ENCODE measurements around the gene MYOCD. TPM values are rescaled to one million over a fixed set of nuclear protein-coding genes. Genes with fewer than 3 reads are reported as not detected.
A peak's percentile ranks its signal among the peaks of the same experiment; 100 is the strongest.

MYOCD gene
- total and polyA plus RNA-seq, 4 donors: 0.05 to 0.59 (median 0.23) TPM

DNA sequence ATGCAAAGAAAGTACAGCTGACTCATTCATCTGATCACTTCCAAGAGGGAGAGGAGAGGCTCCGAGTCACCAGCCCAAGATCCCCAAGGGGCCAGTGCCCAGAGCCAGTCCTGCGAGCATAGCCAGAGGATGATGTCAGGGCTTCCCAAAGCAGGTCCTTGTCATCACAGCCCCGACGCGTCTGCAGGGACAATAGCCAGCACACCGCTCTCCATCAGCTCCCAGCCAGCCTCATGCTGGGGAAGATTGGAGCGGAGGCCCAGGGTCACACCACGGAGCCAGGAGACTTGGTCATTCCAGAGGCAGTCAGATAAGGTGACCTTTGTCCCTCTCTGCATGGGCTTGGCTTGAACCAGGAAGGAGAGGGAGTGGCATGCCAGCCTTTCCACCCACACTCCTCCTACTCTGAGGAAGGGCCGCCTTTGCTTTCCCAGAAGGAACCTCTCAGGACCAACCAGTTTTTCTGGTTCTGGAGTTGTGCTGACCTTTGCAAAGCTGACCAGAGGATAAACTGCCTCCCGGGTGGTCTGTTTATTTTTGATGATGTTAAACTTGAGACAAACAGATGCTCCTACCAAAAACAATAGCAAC, 65.3 kb downstream of the MYOCD start:
- H3K9ac ChIP-seq (ENCODE audit: low read depth in 1 of 2, low read length in 2 of 2): no peak overlapping the region
- H3K27ac ChIP-seq (ENCODE audit: low read depth in 1 of 2, low read length in 2 of 2): no peak overlapping the region
- peaks cover 0 to 2% (median 0%) of the 10 kb centered on the region in 4 donors for H3K27me3 ChIP-seq (ENCODE audit: control insufficient read depth in 4 of 4, insufficient read depth in 4 of 4, low read length in 3 of 4)
- TF ChIP-seq SP1 (IDR thresholded peaks at IDR 0.05) (peak; percentile 46), NR2F2 (IDR thresholded peaks at IDR 0.05) (peak; percentile 50)
- TF ChIP-seq, protein P1, sequence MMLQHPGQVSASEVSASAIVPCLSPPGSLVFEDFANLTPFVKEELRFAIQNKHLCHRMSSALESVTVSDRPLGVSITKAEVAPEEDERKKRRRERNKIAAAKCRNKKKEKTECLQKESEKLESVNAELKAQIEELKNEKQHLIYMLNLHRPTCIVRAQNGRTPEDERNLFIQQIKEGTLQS (IDR thresholded peaks at IDR 0.05): no peak
- DNase-seq (ENCODE audit: low spot score): no peak
- no peak overlapping the region for H3K4me3 ChIP-seq (ENCODE audit: low read depth in 1 of 3, low read length in 3 of 3)
- H3K36me3 ChIP-seq (ENCODE audit: control insufficient read depth in 4 of 4, insufficient read depth in 3 of 4, low read depth in 1 of 4, low read length in 3 of 4): no peaks in the 10 kb centered on the region
- 19% methylated on average over 10 of the region's 10 CpGs for WGBS
- no peaks in the 10 kb centered on the region for H3K9me3 ChIP-seq (ENCODE audit: control insufficient read depth in 4 of 4, low read length in 3 of 4)
- H3K4me1 ChIP-seq (ENCODE audit: control insufficient read depth in 4 of 4, insufficient read depth in 4 of 4, low read length in 3 of 4): no peaks in the 10 kb centered on the region

DNA sequence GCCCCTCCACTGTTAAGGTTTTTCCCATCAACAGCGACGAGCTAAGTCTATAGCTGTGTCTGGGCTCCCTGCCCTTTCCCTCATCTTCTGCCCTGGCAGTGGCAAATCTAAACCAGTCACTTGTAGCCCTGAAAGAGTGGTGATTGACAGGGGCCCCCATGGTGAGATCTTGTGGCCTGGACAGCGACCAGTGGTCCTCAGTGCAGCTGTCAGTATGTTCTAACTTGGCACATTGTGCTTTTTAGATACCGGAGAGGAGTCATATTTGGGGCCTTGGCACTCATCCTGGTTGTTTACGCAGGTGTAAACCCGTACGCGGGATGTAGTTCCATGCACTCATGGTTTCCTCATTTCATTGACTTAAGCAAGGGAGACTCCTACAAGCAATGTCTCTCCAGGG, 66.1 kb downstream of the MYOCD start:
- TF ChIP-seq, protein P2, sequence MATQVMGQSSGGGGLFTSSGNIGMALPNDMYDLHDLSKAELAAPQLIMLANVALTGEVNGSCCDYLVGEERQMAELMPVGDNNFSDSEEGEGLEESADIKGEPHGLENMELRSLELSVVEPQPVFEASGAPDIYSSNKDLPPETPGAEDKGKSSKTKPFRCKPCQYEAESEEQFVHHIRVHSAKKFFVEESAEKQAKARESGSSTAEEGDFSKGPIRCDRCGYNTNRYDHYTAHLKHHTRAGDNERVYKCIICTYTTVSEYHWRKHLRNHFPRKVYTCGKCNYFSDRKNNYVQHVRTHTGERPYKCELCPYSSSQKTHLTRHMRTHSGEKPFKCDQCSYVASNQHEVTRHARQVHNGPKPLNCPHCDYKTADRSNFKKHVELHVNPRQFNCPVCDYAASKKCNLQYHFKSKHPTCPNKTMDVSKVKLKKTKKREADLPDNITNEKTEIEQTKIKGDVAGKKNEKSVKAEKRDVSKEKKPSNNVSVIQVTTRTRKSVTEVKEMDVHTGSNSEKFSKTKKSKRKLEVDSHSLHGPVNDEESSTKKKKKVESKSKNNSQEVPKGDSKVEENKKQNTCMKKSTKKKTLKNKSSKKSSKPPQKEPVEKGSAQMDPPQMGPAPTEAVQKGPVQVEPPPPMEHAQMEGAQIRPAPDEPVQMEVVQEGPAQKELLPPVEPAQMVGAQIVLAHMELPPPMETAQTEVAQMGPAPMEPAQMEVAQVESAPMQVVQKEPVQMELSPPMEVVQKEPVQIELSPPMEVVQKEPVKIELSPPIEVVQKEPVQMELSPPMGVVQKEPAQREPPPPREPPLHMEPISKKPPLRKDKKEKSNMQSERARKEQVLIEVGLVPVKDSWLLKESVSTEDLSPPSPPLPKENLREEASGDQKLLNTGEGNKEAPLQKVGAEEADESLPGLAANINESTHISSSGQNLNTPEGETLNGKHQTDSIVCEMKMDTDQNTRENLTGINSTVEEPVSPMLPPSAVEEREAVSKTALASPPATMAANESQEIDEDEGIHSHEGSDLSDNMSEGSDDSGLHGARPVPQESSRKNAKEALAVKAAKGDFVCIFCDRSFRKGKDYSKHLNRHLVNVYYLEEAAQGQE (IDR thresholded peaks at IDR 0.05): no peak
- TF ChIP-seq, protein P3, sequence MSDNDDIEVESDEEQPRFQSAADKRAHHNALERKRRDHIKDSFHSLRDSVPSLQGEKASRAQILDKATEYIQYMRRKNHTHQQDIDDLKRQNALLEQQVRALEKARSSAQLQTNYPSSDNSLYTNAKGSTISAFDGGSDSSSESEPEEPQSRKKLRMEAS (IDR thresholded peaks at IDR 0.05): no peak
- TF ChIP-seq TAF1 (conservative IDR thresholded peaks at IDR 0.05): no peak
- TF ChIP-seq NR2F2 (IDR thresholded peaks at IDR 0.05): no peak
- no peak for TF ChIP-seq GABPA (IDR thresholded peaks at IDR 0.05 in 1 of 2, conservative IDR thresholded peaks at IDR 0.05 in 1 of 2)
- TF ChIP-seq, protein P1 (IDR thresholded peaks at IDR 0.05): no peak
- no peak for TF ChIP-seq SP1 (IDR thresholded peaks at IDR 0.05)
- TF ChIP-seq HNF4G (IDR thresholded peaks at IDR 0.05): no peak
- no peak for TF ChIP-seq HNF4A (conservative IDR thresholded peaks at IDR 0.05)
- no peak for TF ChIP-seq FOXA1 (IDR thresholded peaks at IDR 0.05)
- Histone ChIP-seq H3K4me1 (ENCODE audit: control insufficient read depth in 4 of 4, insufficient read depth in 4 of 4, low read length in 3 of 4) (no peaks in the 10 kb centered on the region), H3K9ac (ENCODE audit: low read depth in 1 of 2, low read length in 2 of 2) (no peak overlapping the region), H3K27ac (ENCODE audit: low read depth in 1 of 2, low read length in 2 of 2) (no peak overlapping the region), H3K36me3 (ENCODE audit: control insufficient read depth in 4 of 4, insufficient read depth in 3 of 4, low read depth in 1 of 4, low read length in 3 of 4) (no peaks in the 10 kb centered on the region), H3K27me3 (ENCODE audit: control insufficient read depth in 4 of 4, insufficient read depth in 4 of 4, low read length in 3 of 4) (peaks cover 0 to 2% (median 0%) of the 10 kb centered on the region in 4 donors), H3K4me3 (ENCODE audit: low read depth in 1 of 3, low read length in 3 of 3) (no peak overlapping the region), H3K9me3 (ENCODE audit: control insufficient read depth in 4 of 4, low read length in 3 of 4) (no peaks in the 10 kb centered on the region)
- DNase-seq (ENCODE audit: low spot score): no peak
- WGBS: 78% methylated on average over 8 of the region's 8 CpGs

DNA sequence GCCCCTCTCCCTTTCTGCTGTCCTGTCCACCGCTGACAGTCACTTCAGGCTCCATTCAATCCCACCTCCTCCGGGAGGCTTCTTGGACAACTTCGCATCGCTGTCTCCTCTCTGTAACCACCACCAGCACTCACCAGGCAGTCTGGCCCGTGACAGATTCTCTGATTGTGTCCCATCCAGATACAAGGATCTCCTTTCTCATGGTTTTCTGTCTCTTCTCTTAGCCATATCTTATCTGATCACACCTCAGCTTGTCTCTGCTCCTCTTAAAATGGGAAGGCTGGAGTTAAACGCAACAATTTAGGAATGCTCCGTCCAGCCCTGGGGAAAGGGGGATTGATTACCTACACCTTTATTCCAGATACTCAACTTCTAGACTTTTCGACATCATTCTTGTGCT, 66.7 kb downstream of the MYOCD start:
- DNase-seq (ENCODE audit: low spot score): no peak
- no peaks in the 10 kb centered on the region for H3K9me3 ChIP-seq (ENCODE audit: control insufficient read depth in 4 of 4, low read length in 3 of 4)
- 55% methylated on average over 8 of the region's 8 CpGs for WGBS
- H3K27me3 ChIP-seq (ENCODE audit: control insufficient read depth in 4 of 4, insufficient read depth in 4 of 4, low read length in 3 of 4): peaks cover 0 to 2% (median 0%) of the 10 kb centered on the region in 4 donors
- H3K27ac ChIP-seq (ENCODE audit: low read depth in 1 of 2, low read length in 2 of 2): no peak overlapping the region
- no peak overlapping the region for H3K4me3 ChIP-seq (ENCODE audit: low read depth in 1 of 3, low read length in 3 of 3)
- H3K4me1 ChIP-seq (ENCODE audit: control insufficient read depth in 4 of 4, insufficient read depth in 4 of 4, low read length in 3 of 4): no peaks in the 10 kb centered on the region
- H3K36me3 ChIP-seq (ENCODE audit: control insufficient read depth in 4 of 4, insufficient read depth in 3 of 4, low read depth in 1 of 4, low read length in 3 of 4): no peaks in the 10 kb centered on the region
- H3K9ac ChIP-seq (ENCODE audit: low read depth in 1 of 2, low read length in 2 of 2): no peak overlapping the region
- TF ChIP-seq, protein P4, sequence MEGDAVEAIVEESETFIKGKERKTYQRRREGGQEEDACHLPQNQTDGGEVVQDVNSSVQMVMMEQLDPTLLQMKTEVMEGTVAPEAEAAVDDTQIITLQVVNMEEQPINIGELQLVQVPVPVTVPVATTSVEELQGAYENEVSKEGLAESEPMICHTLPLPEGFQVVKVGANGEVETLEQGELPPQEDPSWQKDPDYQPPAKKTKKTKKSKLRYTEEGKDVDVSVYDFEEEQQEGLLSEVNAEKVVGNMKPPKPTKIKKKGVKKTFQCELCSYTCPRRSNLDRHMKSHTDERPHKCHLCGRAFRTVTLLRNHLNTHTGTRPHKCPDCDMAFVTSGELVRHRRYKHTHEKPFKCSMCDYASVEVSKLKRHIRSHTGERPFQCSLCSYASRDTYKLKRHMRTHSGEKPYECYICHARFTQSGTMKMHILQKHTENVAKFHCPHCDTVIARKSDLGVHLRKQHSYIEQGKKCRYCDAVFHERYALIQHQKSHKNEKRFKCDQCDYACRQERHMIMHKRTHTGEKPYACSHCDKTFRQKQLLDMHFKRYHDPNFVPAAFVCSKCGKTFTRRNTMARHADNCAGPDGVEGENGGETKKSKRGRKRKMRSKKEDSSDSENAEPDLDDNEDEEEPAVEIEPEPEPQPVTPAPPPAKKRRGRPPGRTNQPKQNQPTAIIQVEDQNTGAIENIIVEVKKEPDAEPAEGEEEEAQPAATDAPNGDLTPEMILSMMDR (IDR thresholded peaks at IDR 0.05; ENCODE audit: low read depth, low read length, missing input control): no peak
- TF ChIP-seq, protein P5, sequence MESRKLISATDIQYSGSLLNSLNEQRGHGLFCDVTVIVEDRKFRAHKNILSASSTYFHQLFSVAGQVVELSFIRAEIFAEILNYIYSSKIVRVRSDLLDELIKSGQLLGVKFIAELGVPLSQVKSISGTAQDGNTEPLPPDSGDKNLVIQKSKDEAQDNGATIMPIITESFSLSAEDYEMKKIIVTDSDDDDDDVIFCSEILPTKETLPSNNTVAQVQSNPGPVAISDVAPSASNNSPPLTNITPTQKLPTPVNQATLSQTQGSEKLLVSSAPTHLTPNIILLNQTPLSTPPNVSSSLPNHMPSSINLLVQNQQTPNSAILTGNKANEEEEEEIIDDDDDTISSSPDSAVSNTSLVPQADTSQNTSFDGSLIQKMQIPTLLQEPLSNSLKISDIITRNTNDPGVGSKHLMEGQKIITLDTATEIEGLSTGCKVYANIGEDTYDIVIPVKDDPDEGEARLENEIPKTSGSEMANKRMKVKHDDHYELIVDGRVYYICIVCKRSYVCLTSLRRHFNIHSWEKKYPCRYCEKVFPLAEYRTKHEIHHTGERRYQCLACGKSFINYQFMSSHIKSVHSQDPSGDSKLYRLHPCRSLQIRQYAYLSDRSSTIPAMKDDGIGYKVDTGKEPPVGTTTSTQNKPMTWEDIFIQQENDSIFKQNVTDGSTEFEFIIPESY (IDR thresholded peaks at IDR 0.05): no peak
- no peak for TF ChIP-seq HNF4A (conservative IDR thresholded peaks at IDR 0.05)
- TF ChIP-seq SP1 (IDR thresholded peaks at IDR 0.05): no peak
- TF ChIP-seq YY1 (IDR thresholded peaks at IDR 0.05): no peak
- TF ChIP-seq GABPA (IDR thresholded peaks at IDR 0.05 in 1 of 2, conservative IDR thresholded peaks at IDR 0.05 in 1 of 2): no peak
- TF ChIP-seq, protein P2 (IDR thresholded peaks at IDR 0.05): no peak
- no peak for TF ChIP-seq TAF1 (conservative IDR thresholded peaks at IDR 0.05)
- no peak for TF ChIP-seq RXRA (IDR thresholded peaks at IDR 0.05)
